NCI-H2081 treated with DMSO at 0.1 percent for 48 hours (cell line): ENCODE data around the gene ADGRL1.

Experiments
- DNase-seq: peaks from one replicate; lab custom pipeline; 2025; lab: John Stamatoyannopoulos, UW

ADGRL1 gene

GRCh38 chr19:14112051-14112808 lies 93.7 kb downstream of the ADGRL1 start:
- DNase-seq = no peak

GRCh38 chr19:14111486-14111885 lies 94.5 kb downstream of the ADGRL1 start:
- DNase-seq = no peak

DNA sequence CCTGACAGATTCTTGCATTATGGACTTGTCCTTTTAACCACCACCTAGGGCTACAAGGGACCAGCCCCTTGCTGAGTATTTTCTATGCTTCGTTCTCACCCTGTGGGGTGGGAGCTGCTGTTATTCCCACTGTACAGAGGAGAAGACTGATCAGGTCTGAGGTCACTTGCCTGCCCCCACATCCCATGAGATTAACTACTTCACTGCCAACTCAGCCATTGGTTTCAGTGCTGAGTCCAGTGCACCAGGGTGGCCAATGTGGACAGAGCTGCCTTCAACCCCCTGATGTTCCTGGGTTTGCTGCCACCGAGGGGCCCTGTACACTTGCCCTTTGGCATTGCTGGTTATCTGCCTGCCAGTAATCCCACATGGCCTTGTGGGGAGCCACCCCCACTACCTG lies 95.3 kb downstream of the ADGRL1 start:
- no peak for DNase-seq

GRCh38 chr19:14107581-14108461 lies 98.1 kb downstream of the ADGRL1 start:
- DNase-seq = no peak

- DNase-seq = no peak
These were observed 99.1 kb downstream of the ADGRL1 start for GRCh38 chr19:14106840-14107239.

DNA sequence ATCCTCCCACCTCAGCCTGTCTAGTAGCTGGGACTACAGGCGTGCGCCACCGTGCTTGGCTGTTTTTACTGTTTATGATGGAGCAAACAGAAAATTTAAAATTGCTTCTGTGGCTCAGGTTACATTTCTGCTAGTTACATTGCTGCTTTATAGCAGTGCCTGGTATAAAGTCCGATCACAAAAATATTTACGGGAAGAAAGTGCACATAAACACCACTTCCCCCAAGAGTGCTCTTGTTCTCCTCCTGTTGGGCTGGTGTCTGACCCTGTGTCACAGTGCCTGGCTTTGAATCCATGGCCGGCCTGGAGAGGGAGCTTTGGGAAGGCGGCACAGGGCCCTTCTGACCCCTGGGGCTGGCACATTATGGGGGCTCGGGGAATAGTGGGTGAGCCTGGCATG lies 100.3 kb downstream of the ADGRL1 start:
- DNase-seq = no peak

- no peak for DNase-seq
These were observed 102.7 kb downstream of the ADGRL1 start for GRCh38 chr19:14103310-14103709.

DNA sequence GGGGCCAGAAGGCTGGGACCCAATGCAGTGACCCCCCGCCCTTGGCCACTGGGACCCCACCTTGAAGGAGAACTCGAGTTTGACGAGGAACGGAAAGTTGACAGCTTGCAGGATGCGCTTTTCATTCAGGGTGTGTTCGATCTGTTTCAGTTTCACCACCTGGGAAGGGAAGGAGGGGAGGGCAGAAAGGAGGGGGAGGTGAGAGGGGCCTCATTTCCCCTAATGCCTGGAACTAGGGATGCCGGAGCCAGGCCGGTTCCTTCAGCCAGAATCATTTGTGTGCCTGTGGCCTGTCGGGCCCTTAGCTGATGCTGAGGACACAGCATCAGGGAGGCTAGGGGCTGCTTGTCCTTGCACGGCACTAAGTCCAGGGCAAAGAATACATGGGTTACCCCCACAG lies 103.2 kb downstream of the ADGRL1 start:
- no peak for DNase-seq

DNA sequence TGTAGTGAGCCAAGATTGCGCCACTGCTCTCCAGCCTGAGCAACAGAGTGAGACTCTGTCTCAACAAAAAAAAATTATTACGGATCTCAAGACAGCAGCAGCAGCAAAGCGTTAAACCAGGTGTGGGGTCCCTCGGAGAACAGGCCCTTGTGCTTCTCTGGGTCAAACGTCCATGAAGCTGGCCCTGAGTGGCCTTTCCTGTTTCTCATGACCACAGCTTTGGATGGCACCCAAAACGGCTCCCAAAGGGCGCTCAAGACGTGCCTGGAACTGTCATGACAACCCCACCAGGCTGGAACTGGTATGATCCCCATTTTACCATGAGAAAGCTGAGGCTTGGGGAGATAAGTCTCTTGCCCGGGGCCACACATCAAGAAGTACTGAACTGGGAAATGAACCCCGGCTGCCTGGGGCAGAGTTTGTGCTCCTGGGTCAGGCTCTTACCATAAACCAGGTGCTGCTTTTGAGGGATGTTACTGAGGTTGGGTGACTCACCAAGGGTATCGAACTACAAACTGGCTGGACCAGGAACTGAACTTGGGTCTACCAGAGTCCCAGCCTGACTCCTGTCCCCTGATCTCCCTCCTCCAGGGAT lies 103.8 kb downstream of the ADGRL1 start:
- DNase-seq = no peak

DNA sequence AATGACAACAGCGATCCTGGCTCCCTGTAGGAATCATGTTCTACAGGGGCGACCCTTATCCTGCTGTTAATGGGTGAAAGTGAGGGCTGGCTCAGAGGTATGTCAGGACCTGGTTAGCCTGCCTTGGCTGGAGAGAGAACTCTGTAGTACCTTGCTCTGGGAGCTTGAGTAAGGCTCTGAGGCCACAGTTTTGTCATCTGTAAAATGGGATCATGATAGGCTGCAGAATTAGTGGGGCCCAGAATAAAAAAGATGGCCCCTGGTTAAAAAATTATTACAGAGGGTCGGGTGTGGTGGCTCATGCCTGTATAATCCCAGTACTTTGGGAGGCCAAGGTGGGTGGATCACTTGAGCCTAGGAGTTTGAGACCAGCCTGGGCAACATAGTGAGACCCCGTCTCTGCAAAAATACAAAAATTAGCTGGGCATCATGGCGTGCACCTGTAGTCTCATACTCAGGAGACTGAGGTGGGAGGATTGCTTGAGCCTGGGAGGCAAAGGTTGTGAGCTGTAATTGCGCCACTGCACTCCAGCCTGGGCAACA lies 104.9 kb downstream of the ADGRL1 start:
- DNase-seq = no peak
